Endothelial cell of umbilical vein (primary cell): ENCODE data around the gene HINFP. TPM values are rescaled to one million over a fixed set of nuclear protein-coding genes. Genes with fewer than 3 reads are reported as not detected.

ENCODE experiments used
- BruUV-seq: library from RNA; stranded (reverse); fragments of 400-500 nt; replicated peaks from 2 replicates; lab custom pipeline; 2021; lab: Mats Ljungman, UMichigan
- CTCF ChIA-PET: fragments of 300-600, 350-600 bp; sonication (Branson Sonifier 250); formaldehyde crosslinking; loops from one replicate; lab custom pipeline; 2021; ENCODE audit warnings: antibody characterized with exemption, inconsistent platforms; lab: Charles Lee
- POLR2A ChIA-PET: fragments of 300-600, 350-600 bp; sonication (Branson Sonifier 250); formaldehyde crosslinking; loops from one replicate; lab custom pipeline; 2021; ENCODE audit warnings: antibody characterized with exemption, inconsistent platforms; lab: Charles Lee
- DNase-seq: peaks from one replicate; pipeline ENCODE4 v3.0.0-alpha.2; 2011; ENCODE audit warnings: low read depth, low spot score
- FAIRE-seq: peaks from 2 replicates; lab custom pipeline; 2011; peaks lifted over from hg19 to GRCh38; lab: Jason Lieb, UNC
- H2AFZ ChIP-seq: 2 replicates; pipeline ENCODE4 v1.6.0; 2012; ENCODE audit warnings: low read depth, low read length, control low read depth, inconsistent platforms
- H3K27ac ChIP-seq: 2 replicates; pipeline ENCODE4 v1.5.1; 2011; ENCODE audit warnings: low read depth, mild to moderate bottlenecking, control low read depth, low read length, moderate library complexity; ENCODE audit not compliant: insufficient read depth
- H3K27me3 ChIP-seq, 2 experiments: 2 replicates each; pipeline versions ENCODE4 v1.6.0 to v1.6.1; 2011; ENCODE audit warnings: low read length in 2 of 2, mixed read lengths in 1 of 2; ENCODE audit not compliant: control insufficient read depth in 2 of 2, insufficient read depth in 2 of 2
- H3K36me3 ChIP-seq, 2 experiments: 2 replicates in 1 of 2; 3 replicates in 1 of 2; pipeline ENCODE4 v1.5.1; 2011; ENCODE audit warnings: low read length in 2 of 2, mild to moderate bottlenecking in 1 of 2, moderate library complexity in 1 of 2; ENCODE audit not compliant: control insufficient read depth in 2 of 2, insufficient read depth in 2 of 2; ENCODE audit errors: extremely low read depth in 1 of 2
- H3K4me1 ChIP-seq: 3 replicates; pipeline ENCODE4 v1.5.1; 2011; ENCODE audit warnings: mild to moderate bottlenecking, low read length; ENCODE audit not compliant: control insufficient read depth, insufficient read depth; ENCODE audit errors: extremely low read depth
- H3K4me2 ChIP-seq: 2 replicates; pipeline ENCODE4 v1.6.1; 2011; ENCODE audit warnings: low read length, control low read depth, mixed read lengths; ENCODE audit not compliant: insufficient read depth
- H3K4me3 ChIP-seq, 3 experiments: fragments of 200-600 bp in 1 of 3; sonication (generic), shearing (Covaris generic) in 1 of 3; replicated peaks in 1 of 3; 2 replicates each; pipeline ENCODE4 v1.5.1; 2011 to 2016; ENCODE audit warnings: control low read depth in 3 of 3, low read length in 3 of 3, mild to moderate bottlenecking in 2 of 3, inconsistent platforms in 1 of 3, low read depth in 1 of 3, moderate library complexity in 1 of 3; ENCODE audit not compliant: insufficient read depth in 1 of 3
- H3K79me2 ChIP-seq: 2 replicates; pipeline ENCODE4 v1.6.0; 2012; ENCODE audit warnings: low read length, inconsistent platforms; ENCODE audit not compliant: control insufficient read depth, insufficient read depth
- H3K9ac ChIP-seq: replicated peaks from 2 replicates; pipeline ENCODE3; 2011; ENCODE audit warnings: low read length, control low read depth; ENCODE audit not compliant: insufficient read depth; ENCODE audit errors: extremely low read depth
- H3K9me1 ChIP-seq: replicated peaks from 3 replicates; pipeline ENCODE4 v1.6.0; 2011; ENCODE audit warnings: mild to moderate bottlenecking, low read length; ENCODE audit not compliant: control insufficient read depth, insufficient read depth; ENCODE audit errors: extremely low read depth
- H3K9me3 ChIP-seq: replicated peaks from 2 replicates; pipeline ENCODE4 v1.5.1; 2012; ENCODE audit warnings: low read length, inconsistent platforms; ENCODE audit not compliant: control insufficient read depth, insufficient read depth
- H4K20me1 ChIP-seq: replicated peaks from 2 replicates; pipeline ENCODE3; 2011; ENCODE audit warnings: mild to moderate bottlenecking, low read length; ENCODE audit not compliant: control insufficient read depth, insufficient read depth; ENCODE audit errors: extremely low read depth
- EZH2 ChIP-seq: IDR thresholded peaks from 2 replicates; pipeline ENCODE4 v1.6.1; 2012; ENCODE audit warnings: borderline replicate concordance, low read depth, mild to moderate bottlenecking, moderate library complexity, low read length, inconsistent platforms; ENCODE audit not compliant: severe bottlenecking
- FOS ChIP-seq: IDR thresholded peaks from 2 replicates; pipeline ENCODE4 v1.6.1; 2011; ENCODE audit warnings: mild to moderate bottlenecking, low read length, moderate library complexity, borderline replicate concordance; ENCODE audit not compliant: insufficient read depth
- GATA2 ChIP-seq: IDR thresholded peaks from 2 replicates; pipeline ENCODE4 v1.7.0; 2011; ENCODE audit warnings: low read depth, mild to moderate bottlenecking, moderate library complexity, mixed read lengths, low read length; ENCODE audit not compliant: insufficient read length, insufficient read depth
- JUN ChIP-seq: IDR thresholded peaks from 2 replicates; pipeline ENCODE4 v1.6.1; 2011; ENCODE audit warnings: borderline replicate concordance, low read depth; ENCODE audit not compliant: insufficient read length, insufficient read depth
- MYC ChIP-seq: IDR thresholded peaks from one replicate; pipeline ENCODE4 v1.6.1; 2011; ENCODE audit warnings: mild to moderate bottlenecking, low read depth, low read length
- POLR2A ChIP-seq: IDR thresholded peaks from 2 replicates; pipeline ENCODE4 v1.6.1; 2012; ENCODE audit warnings: low read depth, mild to moderate bottlenecking, control low read depth, low read length
- POLR2AphosphoS5 ChIP-seq: IDR thresholded peaks from 2 replicates; pipeline ENCODE4 v1.6.1; 2012; ENCODE audit warnings: low read depth, mild to moderate bottlenecking, control low read depth, low read length, moderate library complexity; ENCODE audit not compliant: insufficient read depth
- dilution Hi-C: fragments of 300-500 bp; cut with MboI; formaldehyde crosslinking; loops from one replicate; pipeline ENCODE4 v1.15.0; 2019; ENCODE audit warnings: low sequenced_read_pairs; ENCODE audit not compliant: extremely low pct_ligation_motif_present
- intact Hi-C: fragments of 100-400 bp; cut with micrococcal nuclease; formaldehyde crosslinking; loops from one replicate; pipeline ENCODE4 v1.10.0; 2022
- polyA plus RNA-seq, 4 experiments: library from polyadenylated mRNA; depleted of rRNA in 3 of 4; stranded (reverse) in 3 of 4; unstranded in 1 of 4; fragments of >200 nt; gene quantifications; 2 replicates each; pipeline versions ENCODE4 v1.2.1 to v1.2.3, GENCODE V29; 2011 to 2012; ENCODE audit warnings: missing spikeins in 1 of 4
- total RNA-seq: library from RNA; stranded (reverse); gene quantifications from 2 replicates; pipeline ENCODE4 v1.2.3, GENCODE V29; 2021
- TF ChIP-seq, protein P1 (sequence below), 2 donors: IDR thresholded peaks; 1 replicate in 1 of 2; 2 replicates in 1 of 2; pipeline ENCODE4 v1.5.1; 2011; ENCODE audit warnings: low read length in 2 of 2, mild to moderate bottlenecking in 2 of 2, moderate library complexity in 2 of 2, control low read depth in 1 of 2, inconsistent platforms in 1 of 2, low read depth in 1 of 2; ENCODE audit not compliant: insufficient read depth in 1 of 2; ENCODE audit errors: extremely low read depth in 1 of 2
- TF ChIP-seq, protein P2 (sequence below): IDR thresholded peaks from 2 replicates; pipeline ENCODE4 v1.6.1; 2011; ENCODE audit not compliant: insufficient read depth, insufficient read length

The HINFP gene
- total and polyA plus RNA-seq, 2 donors (not counting 3 experiments of a cell fraction or from before 2014, with no cell fraction given), result 30.8 to 33.4 TPM

DNA sequence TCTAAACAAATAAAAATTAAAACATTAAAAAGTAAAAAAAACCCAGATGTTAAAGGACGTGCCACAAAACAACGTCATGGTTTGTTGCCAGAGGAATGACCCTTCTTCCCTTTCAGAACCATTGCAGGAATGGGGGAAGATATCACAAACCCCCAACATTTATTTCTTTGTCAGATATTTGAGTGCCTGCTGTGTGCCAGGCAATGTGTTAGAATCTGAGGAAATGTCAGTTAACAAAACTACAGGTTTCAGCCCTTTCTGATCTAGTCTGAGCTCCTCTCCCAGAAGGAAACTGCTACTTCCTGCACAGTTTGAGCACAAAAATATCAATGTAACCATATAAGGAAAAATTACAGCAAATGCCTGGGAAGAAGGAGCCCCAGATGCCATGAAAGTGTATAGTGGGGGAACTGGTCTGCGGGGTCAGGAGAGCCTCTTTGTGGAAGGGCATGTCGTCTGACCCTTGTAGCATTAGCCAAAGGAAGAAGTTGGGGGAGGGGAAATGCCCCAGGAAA, 56.8 kb downstream of the HINFP start:
- Histone ChIP-seq H3K4me3 (no peak overlapping the region), H3K27ac (peak overlapping the region; percentile 45), H3K9me3 (no peaks in the 10 kb centered on the region), H4K20me1 (no peaks in the 10 kb centered on the region), H3K9ac (no peak overlapping the region), H3K79me2 (no peaks in the 10 kb centered on the region), H3K4me1 (peaks cover 29% of the 10 kb centered on the region), H3K27me3 (no peaks in the 10 kb centered on the region), H3K4me2 (peak overlapping the region; percentile 43), H3K36me3 (no peaks in the 10 kb centered on the region), H3K9me1 (no peaks in the 10 kb centered on the region), H2AFZ (peak overlapping the region; percentile 77)
- ChIA-PET CTCF (interaction anchor here (1.0 to 1.7 kb wide), 7 partner anchors 9 to 160 kb away, joined by 3 to 16 read pairs (median 3); partner anchors contain the start of genes C2CD2L and NLRX1), POLR2A (interaction anchor here (1.0 to 2.2 kb wide), 2 partner anchors 9 to 16 kb away, joined by 3 to 10 read pairs; partner anchors contain the start of gene NLRX1)
- FAIRE-seq (peak; percentile 94), DNase-seq (peak; percentile 63)
- dilution Hi-C loops (no loop called here), intact Hi-C loops (loop anchor here (1.0 kb wide), 1 partner anchor 10 kb away; the partner anchor contains the start of gene NLRX1)
- TF ChIP-seq MYC (no peak), JUN (no peak), POLR2AphosphoS5 (no peak), EZH2 (no peak), FOS (no peak), GATA2 (no peak), POLR2A (no peak)
- TF ChIP-seq, protein P1, sequence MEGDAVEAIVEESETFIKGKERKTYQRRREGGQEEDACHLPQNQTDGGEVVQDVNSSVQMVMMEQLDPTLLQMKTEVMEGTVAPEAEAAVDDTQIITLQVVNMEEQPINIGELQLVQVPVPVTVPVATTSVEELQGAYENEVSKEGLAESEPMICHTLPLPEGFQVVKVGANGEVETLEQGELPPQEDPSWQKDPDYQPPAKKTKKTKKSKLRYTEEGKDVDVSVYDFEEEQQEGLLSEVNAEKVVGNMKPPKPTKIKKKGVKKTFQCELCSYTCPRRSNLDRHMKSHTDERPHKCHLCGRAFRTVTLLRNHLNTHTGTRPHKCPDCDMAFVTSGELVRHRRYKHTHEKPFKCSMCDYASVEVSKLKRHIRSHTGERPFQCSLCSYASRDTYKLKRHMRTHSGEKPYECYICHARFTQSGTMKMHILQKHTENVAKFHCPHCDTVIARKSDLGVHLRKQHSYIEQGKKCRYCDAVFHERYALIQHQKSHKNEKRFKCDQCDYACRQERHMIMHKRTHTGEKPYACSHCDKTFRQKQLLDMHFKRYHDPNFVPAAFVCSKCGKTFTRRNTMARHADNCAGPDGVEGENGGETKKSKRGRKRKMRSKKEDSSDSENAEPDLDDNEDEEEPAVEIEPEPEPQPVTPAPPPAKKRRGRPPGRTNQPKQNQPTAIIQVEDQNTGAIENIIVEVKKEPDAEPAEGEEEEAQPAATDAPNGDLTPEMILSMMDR (IDR thresholded peaks at IDR 0.05; ENCODE audit: extremely low read depth in 1 of 2, insufficient read depth in 1 of 2, low read depth in 1 of 2, low read length in 2 of 2), result no peak
- TF ChIP-seq, protein P2, sequence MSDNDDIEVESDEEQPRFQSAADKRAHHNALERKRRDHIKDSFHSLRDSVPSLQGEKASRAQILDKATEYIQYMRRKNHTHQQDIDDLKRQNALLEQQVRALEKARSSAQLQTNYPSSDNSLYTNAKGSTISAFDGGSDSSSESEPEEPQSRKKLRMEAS, result no peak
- no TSS peak for BruUV-seq
